Activated CD4-positive, alpha-beta memory T cell treated with anti-CD3 and anti-CD28 coated beads for 36 hours (primary cell): ENCODE data around the gene CD248. TPM values are rescaled to one million over a fixed set of nuclear protein-coding genes. Genes with fewer than 3 reads are reported as not detected.
A peak's percentile ranks its signal among the peaks of the same experiment; 100 is the strongest.
"Not testable (repeated sequence)": the region's sequence is repeated elsewhere in the genome, so short reads cannot be mapped to it uniquely, and the experiment has no call there.

ENCODE experiments used
- CTCF ChIA-PET: fragments of 350-600 bp; sonication (Branson Sonifier 250); formaldehyde crosslinking; loops from one replicate; lab custom pipeline; 2021; ENCODE audit warnings: antibody characterized with exemption, inconsistent platforms; lab: Charles Lee
- POLR2A ChIA-PET: fragments of 350-600 bp; sonication (Branson Sonifier 250); formaldehyde crosslinking; loops from one replicate; lab custom pipeline; 2021; ENCODE audit warnings: antibody characterized with exemption; lab: Charles Lee
- DNase-seq: peaks from one replicate; pipeline ENCODE4 v3.0.0-alpha.2; 2020
- H3K27ac Mint-ChIP-seq: one replicate; pipeline ENCODE4 v1.8.0; 2021; ENCODE audit warnings: mixed read lengths
- H3K27me3 Mint-ChIP-seq: one replicate; pipeline ENCODE4 v1.8.0; 2021; ENCODE audit warnings: mixed read lengths
- H3K36me3 Mint-ChIP-seq: one replicate; pipeline ENCODE4 v1.8.0; 2021; ENCODE audit warnings: mixed read lengths
- H3K4me1 Mint-ChIP-seq: one replicate; pipeline ENCODE4 v1.8.0; 2021; ENCODE audit warnings: low read depth, mixed read lengths
- H3K4me3 Mint-ChIP-seq: one replicate; pipeline ENCODE4 v1.8.0; 2021; ENCODE audit warnings: mild to moderate bottlenecking, mixed read lengths
- H3K9me3 Mint-ChIP-seq: one replicate; pipeline ENCODE4 v1.8.0; 2021; ENCODE audit warnings: mixed read lengths
- intact Hi-C: fragments of 100-400 bp; cut with micrococcal nuclease; formaldehyde crosslinking; loops from one replicate; pipeline ENCODE4 v1.15.1; 2023
- total RNA-seq, 2 experiments: library from RNA; stranded (reverse); gene quantifications; one replicate each; pipeline ENCODE4 v1.2.3, GENCODE V29; 2021

CD248 gene
- total RNA-seq, 2 experiments from 2014 or later, result not detected

- H3K27ac Mint-ChIP-seq, DNase-seq, intact Hi-C loops, H3K4me3 Mint-ChIP-seq, H3K27me3 Mint-ChIP-seq, H3K36me3 Mint-ChIP-seq, H3K9me3 Mint-ChIP-seq: not testable (repeated sequence)
- ChIA-PET CTCF (interaction anchor here (1.0 to 1.7 kb wide), 4 partner anchors 11 to 36 kb away, joined by 3 to 8 read pairs (median 4); no protein-coding TSS in a partner anchor), POLR2A (interaction anchor here (0.6 kb wide), 2 partner anchors 22 to 34 kb away, joined by 3 read pairs; no protein-coding TSS in a partner anchor)
- H3K4me1 Mint-ChIP-seq, result peaks cover 19% of the 10 kb centered on the region
Observed at GRCh38 chr11:66350560-66351235, 33.9 kb upstream of the CD248 start.

- intact Hi-C loops, result loop anchor here (5.0 kb wide), 1 partner anchor 38 kb away; no protein-coding TSS in a partner anchor
- Mint-ChIP-seq H3K27ac (peak overlapping the region; percentile 54), H3K4me3 (no peak overlapping the region), H3K4me1 (peaks cover 33% of the 10 kb centered on the region), H3K27me3 (peaks cover 3% of the 10 kb centered on the region), H3K36me3 (peaks cover 5% of the 10 kb centered on the region), H3K9me3 (peaks cover 2% of the 10 kb centered on the region)
- no peak for DNase-seq
- ChIA-PET POLR2A (no interaction called here), CTCF (interaction anchor here (1.5 kb wide), 1 partner anchor 23 kb away, joined by 6 read pairs; no protein-coding TSS in a partner anchor)
Observed at GRCh38 chr11:66349084-66349386, 32.2 kb upstream of the CD248 start.

GRCh38 chr11:66347425-66348276 lies 30.8 kb upstream of the CD248 start, which contains the start of gene B4GAT1:
B4GAT1 (minus strand) TSS chr11:66347629; CDS start chr11:66347545, 84 bp downstream.
- peak within 1 kb of the TSS; percentile 96 for H3K27ac Mint-ChIP-seq
- H3K4me1 Mint-ChIP-seq, result peaks cover 45% of the 10 kb centered on the region
- POLR2A ChIA-PET, result interaction anchor here (0.8 to 1.5 kb wide), 4 partner anchors 14 to 132 kb away, joined by 3 to 5 read pairs (median 4); partner anchors contain the start of gene DPP3
- H3K4me3 Mint-ChIP-seq, result peak within 1 kb of the TSS; percentile 89
- peaks cover 3% of the 10 kb centered on the region for H3K27me3 Mint-ChIP-seq
- intact Hi-C loops, result loop anchor here (5.0 kb wide), 1 partner anchor 40 kb away; no protein-coding TSS in a partner anchor
- peak; percentile 94 for DNase-seq
- H3K9me3 Mint-ChIP-seq, result peaks cover 2% of the 10 kb centered on the region
- peaks cover 6% of the 10 kb centered on the region for H3K36me3 Mint-ChIP-seq
- CTCF ChIA-PET, result interaction anchor here (1.0 to 1.8 kb wide), 8 partner anchors 16 to 60 kb away, joined by 3 to 11 read pairs (median 4); no protein-coding TSS in a partner anchor

GRCh38 chr11:66346476-66347424 lies 29.9 kb upstream of the CD248 start:
- peak overlapping the region; percentile 74 for H3K4me3 Mint-ChIP-seq
- peaks cover 6% of the 10 kb centered on the region for H3K36me3 Mint-ChIP-seq
- peaks cover 2% of the 10 kb centered on the region for H3K9me3 Mint-ChIP-seq
- DNase-seq, result no peak
- intact Hi-C loops, result loop anchor here (5.0 kb wide), 1 partner anchor 41 kb away; no protein-coding TSS in a partner anchor
- peak overlapping the region; percentile 62 for H3K27ac Mint-ChIP-seq
- ChIA-PET POLR2A (interaction anchor here (1.2 to 1.5 kb wide), 2 partner anchors 24 to 133 kb away, joined by 4 to 5 read pairs; partner anchors contain the start of gene DPP3), CTCF (interaction anchor here (0.6 to 3.5 kb wide), 7 partner anchors 17 to 679 kb away, joined by 3 to 14 read pairs (median 5); partner anchors contain the start of gene MRPL11)
- H3K4me1 Mint-ChIP-seq, result peaks cover 46% of the 10 kb centered on the region
- peaks cover 3% of the 10 kb centered on the region for H3K27me3 Mint-ChIP-seq

GRCh38 chr11:66345316-66345649 lies 28.4 kb upstream of the CD248 start:
- DNase-seq, result no peak
- H3K36me3 Mint-ChIP-seq, result peaks cover 13% of the 10 kb centered on the region
- peaks cover 50% of the 10 kb centered on the region for H3K4me1 Mint-ChIP-seq
- H3K27me3 Mint-ChIP-seq, result peaks cover 3% of the 10 kb centered on the region
- ChIA-PET CTCF (interaction anchor here (0.7 to 3.5 kb wide), 5 partner anchors 19 to 93 kb away, joined by 3 to 33 read pairs (median 8); partner anchors contain the start of gene MRPL11), POLR2A (interaction anchor here (0.5 to 1.5 kb wide), 4 partner anchors 33 to 1421 kb away, joined by 3 to 6 read pairs (median 4); no protein-coding TSS in a partner anchor)
- peaks cover 2% of the 10 kb centered on the region for H3K9me3 Mint-ChIP-seq
- intact Hi-C loops, result loop anchor here (1.0 to 5.0 kb wide), 4 partner anchors 33 to 498 kb away; partner anchors contain the start of genes RAB1B and RCE1
- peak overlapping the region; percentile 85 for H3K27ac Mint-ChIP-seq
- H3K4me3 Mint-ChIP-seq, result peak overlapping the region; percentile 94

- POLR2A ChIA-PET, result interaction anchor here (0.5 to 1.5 kb wide), 5 partner anchors 26 to 1421 kb away, joined by 3 to 6 read pairs (median 4); no protein-coding TSS in a partner anchor
- H3K27me3 Mint-ChIP-seq, result peaks cover 3% of the 10 kb centered on the region
- peaks cover 15% of the 10 kb centered on the region for H3K36me3 Mint-ChIP-seq
- H3K9me3 Mint-ChIP-seq, result peaks cover 2% of the 10 kb centered on the region
- H3K4me3 Mint-ChIP-seq, result peak within 1 kb of the TSS; percentile 94
- CTCF ChIA-PET, result interaction anchor here (0.6 to 3.5 kb wide), 11 partner anchors 9 to 507 kb away, joined by 3 to 33 read pairs (median 4); partner anchors contain the start of genes MRPL11 and RIN1
- intact Hi-C loops, result loop anchor here (1.0 to 5.0 kb wide), 4 partner anchors 32 to 499 kb away; partner anchors contain the start of genes RAB1B and RCE1
- peak; percentile 98 for DNase-seq
- H3K27ac Mint-ChIP-seq, result peak within 1 kb of the TSS; percentile 85
- H3K4me1 Mint-ChIP-seq, result peaks cover 50% of the 10 kb centered on the region
Observed at GRCh38 chr11:66344550-66345315, 27.9 kb upstream of the CD248 start, which contains the start of gene BRMS1. BRMS1 (minus strand) TSS chr11:66345104; CDS start chr11:66342234, 2,870 bp downstream.

- Mint-ChIP-seq H3K36me3 (peaks cover 18% of the 10 kb centered on the region), H3K4me3 (peak overlapping the region; percentile 94), H3K9me3 (peaks cover 2% of the 10 kb centered on the region), H3K27ac (no peak overlapping the region), H3K27me3 (peaks cover 3% of the 10 kb centered on the region), H3K4me1 (peaks cover 43% of the 10 kb centered on the region)
- no peak for DNase-seq
- ChIA-PET POLR2A (no interaction called here), CTCF (interaction anchor here (1.2 to 2.9 kb wide), 4 partner anchors 31 to 508 kb away, joined by 3 to 33 read pairs (median 6); no protein-coding TSS in a partner anchor)
- intact Hi-C loops, result no loop called here
Observed at GRCh38 chr11:66343176-66343575, 26.3 kb upstream of the CD248 start.

- no peak for DNase-seq
- intact Hi-C loops, result no loop called here
- CTCF ChIA-PET, result no interaction called here
- no peak overlapping the region for H3K4me3 Mint-ChIP-seq
- no peak overlapping the region for H3K27ac Mint-ChIP-seq
- POLR2A ChIA-PET, result interaction anchor here (0.6 kb wide), 1 partner anchor 13 kb away, joined by 3 read pairs; no protein-coding TSS in a partner anchor
- H3K9me3 Mint-ChIP-seq, result no peaks in the 10 kb centered on the region
- peaks cover 49% of the 10 kb centered on the region for H3K4me1 Mint-ChIP-seq
- H3K36me3 Mint-ChIP-seq, result peaks cover 21% of the 10 kb centered on the region
- no peaks in the 10 kb centered on the region for H3K27me3 Mint-ChIP-seq
Observed at GRCh38 chr11:66341502-66342126, 24.8 kb upstream of the CD248 start.

- peaks cover 49% of the 10 kb centered on the region for H3K4me1 Mint-ChIP-seq
- no peaks in the 10 kb centered on the region for H3K27me3 Mint-ChIP-seq
- POLR2A ChIA-PET, result no interaction called here
- CTCF ChIA-PET, result no interaction called here
- H3K4me3 Mint-ChIP-seq, result no peak overlapping the region
- no peak for DNase-seq
- peaks cover 21% of the 10 kb centered on the region for H3K36me3 Mint-ChIP-seq
- H3K27ac Mint-ChIP-seq, result no peak overlapping the region
- no peaks in the 10 kb centered on the region for H3K9me3 Mint-ChIP-seq
- intact Hi-C loops, result no loop called here
Observed at GRCh38 chr11:66340596-66341501, 24.0 kb upstream of the CD248 start.
